T-helper 2 cell treated with Interferon-gamma antibody and Interleukin-4, amounts not matched to agents 5 μg/mL and 100 μg/mL, for 36 hours (primary cell): ENCODE results near the gene SMARCA2.

ENCODE experiments used
- DNase-seq: peaks from one replicate; pipeline ENCODE4 v3.0.0; 2021; ENCODE audit warnings: low spot score
- H3K27ac Mint-ChIP-seq: one replicate; pipeline ENCODE4 v1.8.0; 2021; ENCODE audit warnings: mild to moderate bottlenecking, mixed read lengths
- H3K27me3 Mint-ChIP-seq: one replicate; pipeline ENCODE4 v1.8.0; 2021; ENCODE audit warnings: low read depth, mixed read lengths
- H3K36me3 Mint-ChIP-seq: one replicate; pipeline ENCODE4 v1.8.0; 2021; ENCODE audit warnings: low read depth, mixed read lengths
- H3K4me1 Mint-ChIP-seq: one replicate; pipeline ENCODE4 v1.8.0; 2021; ENCODE audit warnings: low read depth, mixed read lengths
- H3K4me3 Mint-ChIP-seq: one replicate; pipeline ENCODE4 v1.8.0; 2022; ENCODE audit warnings: mild to moderate bottlenecking, moderate library complexity, mixed read lengths
- H3K9me3 Mint-ChIP-seq: one replicate; pipeline ENCODE4 v1.8.0; 2021; ENCODE audit warnings: mixed read lengths

Gene SMARCA2

DNA sequence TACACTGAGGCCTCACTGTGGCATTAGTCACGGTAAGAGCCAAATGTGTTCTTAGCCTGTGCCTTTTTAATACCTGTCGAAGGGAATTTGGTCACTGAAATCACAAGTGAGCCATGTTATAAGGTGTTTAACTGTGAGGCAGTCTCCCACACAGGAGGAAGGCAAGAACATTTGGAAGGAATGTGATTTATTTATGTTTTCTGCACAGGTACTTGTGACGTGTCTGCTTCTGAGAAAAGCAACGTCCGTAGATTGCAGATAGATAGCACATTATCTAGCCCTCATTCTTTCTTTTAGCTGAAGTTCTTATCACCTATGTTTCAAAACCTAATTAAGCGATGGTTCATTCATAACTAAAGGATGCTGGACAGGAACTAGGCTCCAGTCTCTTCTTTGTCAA lies 19.0 kb upstream of the SMARCA2 start:
- H3K9me3 Mint-ChIP-seq, result no peaks in the 10 kb centered on the region

GRCh38 chr9:1997646-1998045 lies 17.5 kb upstream of the SMARCA2 start:
- H3K4me1 Mint-ChIP-seq, result no peaks in the 10 kb centered on the region
- no peaks in the 10 kb centered on the region for H3K9me3 Mint-ChIP-seq
- DNase-seq, result no peak
- H3K4me3 Mint-ChIP-seq, result no peak overlapping the region
- H3K36me3 Mint-ChIP-seq, result no peaks in the 10 kb centered on the region
- no peak overlapping the region for H3K27ac Mint-ChIP-seq
- peaks cover 31% of the 10 kb centered on the region for H3K27me3 Mint-ChIP-seq

More for the DNA sequence above, 19.0 kb upstream of the SMARCA2 start:
- Mint-ChIP-seq H3K27ac (no peak overlapping the region), H3K36me3 (no peaks in the 10 kb centered on the region), H3K27me3 (peaks cover 28% of the 10 kb centered on the region), H3K4me3 (no peak overlapping the region), H3K4me1 (no peaks in the 10 kb centered on the region)
- DNase-seq, result no peak

DNA sequence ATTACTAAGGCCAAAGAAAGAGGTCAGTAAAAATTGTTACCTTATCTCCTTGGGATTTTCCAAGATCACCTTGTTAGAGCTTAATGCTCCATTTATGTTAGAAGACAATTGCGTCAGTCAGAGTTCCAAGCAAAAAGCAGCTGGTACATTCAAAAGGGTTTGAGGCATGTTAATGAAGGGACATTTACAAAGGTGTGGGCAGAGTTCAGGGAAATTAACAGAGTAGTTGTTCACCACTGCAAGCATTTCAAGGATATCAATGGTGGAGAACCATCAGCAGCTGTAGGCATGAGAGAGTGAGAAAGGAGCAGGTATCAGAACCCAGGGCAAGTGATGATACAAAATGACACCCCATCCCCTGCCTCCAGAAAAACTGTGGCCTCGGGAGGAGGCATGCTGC lies 17.0 kb upstream of the SMARCA2 start:
- Mint-ChIP-seq H3K9me3 (no peaks in the 10 kb centered on the region), H3K27ac (no peak overlapping the region), H3K4me1 (no peaks in the 10 kb centered on the region), H3K36me3 (no peaks in the 10 kb centered on the region), H3K4me3 (no peak overlapping the region), H3K27me3 (peaks cover 28% of the 10 kb centered on the region)
- no peak for DNase-seq

- Mint-ChIP-seq H3K27ac (no peak overlapping the region), H3K4me1 (peaks cover 7% of the 10 kb centered on the region), H3K9me3 (no peaks in the 10 kb centered on the region), H3K4me3 (no peak overlapping the region), H3K27me3 (peaks cover 37% of the 10 kb centered on the region), H3K36me3 (no peaks in the 10 kb centered on the region)
- DNase-seq, result no peak
Measured at GRCh38 chr9:2000314-2000713, 14.8 kb upstream of the SMARCA2 start.

GRCh38 chr9:2008372-2008771 lies 6.8 kb upstream of the SMARCA2 start:
- Mint-ChIP-seq H3K27ac (no peak overlapping the region), H3K4me3 (no peak overlapping the region), H3K9me3 (no peaks in the 10 kb centered on the region), H3K4me1 (peaks cover 24% of the 10 kb centered on the region), H3K27me3 (peaks cover 39% of the 10 kb centered on the region), H3K36me3 (no peaks in the 10 kb centered on the region)
- DNase-seq, result no peak

DNA sequence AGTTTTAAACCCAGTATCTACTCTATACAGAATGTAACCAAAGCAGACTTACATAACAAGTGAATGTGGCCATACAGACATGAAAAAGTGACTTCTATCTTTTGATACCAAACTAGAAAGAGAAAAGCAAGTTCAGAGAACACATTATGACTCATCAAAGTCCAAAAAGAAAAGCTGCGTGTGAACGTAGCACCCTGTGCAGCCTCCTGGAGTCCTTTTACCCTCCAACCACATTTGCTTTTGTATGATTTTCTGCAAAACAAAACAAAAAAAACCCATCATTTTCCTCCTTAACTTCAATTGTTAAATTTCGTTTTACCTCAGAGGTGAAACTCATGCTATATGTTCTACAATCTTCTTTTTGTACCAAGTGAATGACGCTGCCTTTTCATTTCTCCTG lies 2.8 kb upstream of the SMARCA2 start:
- Mint-ChIP-seq H3K36me3 (peaks cover 2% of the 10 kb centered on the region), H3K4me1 (peaks cover 28% of the 10 kb centered on the region), H3K9me3 (no peaks in the 10 kb centered on the region), H3K4me3 (peak overlapping the region; percentile 14), H3K27ac (no peak overlapping the region), H3K27me3 (peaks cover 16% of the 10 kb centered on the region)
- no peak for DNase-seq

DNA sequence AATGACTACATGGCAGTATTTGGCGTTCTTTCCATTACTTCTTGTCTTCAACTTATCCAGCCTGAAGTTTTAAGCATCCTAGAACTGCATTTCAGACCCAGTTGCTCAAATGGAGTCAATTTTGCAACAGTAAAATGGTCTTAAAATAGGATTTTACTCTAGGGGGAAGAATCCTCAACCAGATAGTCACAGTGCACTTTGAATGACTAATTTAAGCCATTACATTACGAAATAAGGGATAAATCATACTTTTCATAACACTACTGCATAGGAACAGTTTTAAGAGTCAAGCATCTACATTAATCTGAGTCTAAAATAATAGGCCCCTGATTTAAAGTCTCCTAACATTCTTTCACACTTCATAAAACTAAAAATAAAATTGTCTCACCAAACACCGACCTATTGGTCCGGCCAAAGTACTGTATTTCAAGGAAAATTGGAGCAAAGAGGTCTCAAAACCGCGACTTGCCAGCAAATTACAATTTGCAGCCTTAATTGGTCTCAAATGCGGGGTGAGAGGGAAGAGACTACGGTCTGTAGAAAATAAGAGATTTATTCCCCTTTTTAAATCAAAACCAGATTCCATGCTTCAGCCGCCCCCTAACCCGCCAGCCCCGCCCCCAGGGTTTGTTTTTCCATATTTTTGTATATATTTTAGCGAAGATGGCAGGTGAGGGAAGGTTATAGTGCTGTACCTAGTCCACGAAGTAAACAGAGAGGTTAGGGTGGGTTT lies 1.2 kb upstream of the SMARCA2 start:
- Mint-ChIP-seq H3K9me3 (no peaks in the 10 kb centered on the region), H3K4me3 (peak overlapping the region; percentile 98), H3K27ac (no peak overlapping the region), H3K4me1 (peaks cover 36% of the 10 kb centered on the region), H3K27me3 (peaks cover 15% of the 10 kb centered on the region), H3K36me3 (peaks cover 9% of the 10 kb centered on the region)
- no peak for DNase-seq

DNA sequence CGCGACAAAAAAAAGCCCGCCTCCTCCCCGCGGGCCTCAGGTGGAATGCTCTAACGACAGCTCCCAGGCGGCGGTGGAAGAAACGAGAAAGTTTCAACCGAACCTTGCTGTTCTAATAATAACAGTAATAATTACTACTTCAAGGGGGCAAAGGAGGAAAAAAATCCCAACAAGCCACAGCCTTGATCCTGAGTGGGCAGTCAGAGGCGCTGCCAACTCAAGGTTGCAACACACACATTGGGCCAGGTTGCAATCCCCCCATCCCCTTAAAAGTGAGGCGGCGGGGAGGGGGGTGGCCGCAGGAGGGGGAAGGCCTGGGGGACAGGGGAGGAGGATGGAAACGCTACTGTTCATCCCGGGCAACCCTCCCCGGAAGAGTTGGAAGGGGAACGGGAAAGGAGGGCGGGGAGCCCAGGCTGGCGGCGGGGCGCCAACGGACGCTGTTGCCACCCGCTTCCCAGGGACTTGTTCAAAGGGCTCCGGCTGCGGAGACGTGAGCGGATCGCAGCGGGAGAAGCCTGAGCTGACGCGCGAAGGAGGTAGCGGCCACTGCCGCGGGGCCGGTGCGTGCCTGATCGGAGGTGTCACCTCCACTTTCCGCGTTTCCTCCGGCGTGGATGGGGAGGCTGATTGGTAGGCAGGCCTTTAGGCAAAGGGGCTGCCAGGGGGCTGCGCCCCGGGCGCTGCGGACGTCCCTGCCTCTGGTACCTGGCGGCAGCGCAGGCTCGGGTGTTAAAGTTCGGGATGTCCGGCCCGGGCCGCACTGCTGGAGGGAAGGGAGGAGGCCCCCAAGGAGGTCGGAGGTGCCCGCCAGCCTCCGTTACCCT lies 647 bp downstream of the SMARCA2 start:
- Mint-ChIP-seq H3K27ac (peak overlapping the region; percentile 99), H3K27me3 (peaks cover 10% of the 10 kb centered on the region), H3K4me1 (peaks cover 52% of the 10 kb centered on the region), H3K9me3 (no peaks in the 10 kb centered on the region), H3K36me3 (peaks cover 9% of the 10 kb centered on the region), H3K4me3 (peak overlapping the region; percentile 98)
- DNase-seq, result peak; percentile 43

- Mint-ChIP-seq H3K9me3 (no peaks in the 10 kb centered on the region), H3K36me3 (peaks cover 15% of the 10 kb centered on the region), H3K27ac (peak overlapping the region; percentile 100), H3K4me1 (peaks cover 56% of the 10 kb centered on the region), H3K27me3 (peaks cover 2% of the 10 kb centered on the region), H3K4me3 (peak overlapping the region; percentile 98)
- peak; percentile 62 for DNase-seq
Measured at GRCh38 chr9:2016408-2017330, 1.5 kb downstream of the SMARCA2 start.

DNA sequence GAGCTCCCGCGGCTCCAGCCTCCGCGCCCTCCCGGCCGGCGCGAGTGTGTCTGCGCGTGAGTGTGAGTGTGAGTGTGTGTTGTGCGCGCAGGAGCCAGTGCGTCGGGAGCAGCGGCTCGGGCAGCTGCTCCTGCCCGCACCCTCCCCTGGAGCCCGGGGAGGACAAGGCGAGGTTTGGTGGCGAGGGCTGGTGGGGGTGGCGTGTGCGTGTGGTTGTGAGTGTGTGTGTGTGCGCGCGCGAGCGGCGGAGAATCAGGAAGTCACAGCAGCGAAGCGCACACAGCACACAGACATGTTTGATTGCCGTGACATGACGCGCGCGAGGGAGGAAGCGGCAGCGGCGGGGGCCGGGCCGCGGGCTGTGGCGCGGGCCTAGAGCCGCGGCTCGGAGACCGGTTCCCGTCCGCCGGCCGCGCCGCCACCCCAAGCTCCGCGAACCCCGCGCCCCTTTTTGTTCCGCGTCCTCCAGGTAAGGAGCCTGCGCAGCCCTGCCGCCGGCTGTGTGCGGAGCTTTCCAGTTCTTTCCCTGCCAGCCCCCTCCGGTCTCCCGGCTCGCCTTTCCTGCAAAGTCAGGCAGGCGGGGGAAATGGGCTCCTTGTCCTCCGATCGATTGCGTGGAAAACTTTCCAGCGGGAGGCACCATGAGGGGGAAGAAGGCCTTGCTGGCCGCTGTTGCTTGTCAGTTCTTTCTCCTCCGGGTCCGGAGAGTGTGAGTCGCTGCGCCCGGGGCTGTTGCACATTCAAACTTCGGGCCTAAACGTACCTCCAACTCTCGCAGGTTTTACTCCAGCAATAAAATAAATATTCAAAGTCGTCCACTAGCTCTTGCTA lies 2.4 kb downstream of the SMARCA2 start:
- H3K4me3 Mint-ChIP-seq, result peak overlapping the region; percentile 98
- DNase-seq, result peak; percentile 75
- peaks cover 17% of the 10 kb centered on the region for H3K36me3 Mint-ChIP-seq
- H3K27me3 Mint-ChIP-seq, result no peaks in the 10 kb centered on the region
- no peaks in the 10 kb centered on the region for H3K9me3 Mint-ChIP-seq
- H3K27ac Mint-ChIP-seq, result peak overlapping the region; percentile 100
- H3K4me1 Mint-ChIP-seq, result peaks cover 59% of the 10 kb centered on the region

DNA sequence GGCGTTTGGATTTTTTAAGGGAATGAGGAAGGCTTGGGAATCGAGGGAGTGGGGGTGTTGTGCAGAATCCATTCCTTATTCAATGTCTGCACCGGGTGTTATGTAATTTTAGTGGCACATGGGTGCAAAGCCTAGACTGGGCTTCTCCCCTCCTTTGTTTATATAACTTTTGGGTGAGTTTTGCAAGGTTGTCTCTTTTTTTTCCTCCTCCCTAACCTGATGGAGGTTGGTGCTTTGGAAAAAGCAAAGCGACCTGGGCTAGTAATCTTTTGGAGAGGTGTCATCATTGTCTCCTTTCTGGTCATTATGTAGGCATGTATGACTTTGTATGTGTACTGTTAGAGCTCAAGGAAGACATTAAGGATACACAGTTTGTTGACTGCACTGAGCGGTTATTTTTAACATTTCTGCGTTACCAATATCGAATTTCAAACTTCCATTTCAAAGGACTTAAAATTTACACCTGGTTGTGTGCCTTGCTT lies 3.1 kb downstream of the SMARCA2 start:
- H3K9me3 Mint-ChIP-seq, result no peaks in the 10 kb centered on the region
- H3K4me3 Mint-ChIP-seq, result peak overlapping the region; percentile 98
- no peaks in the 10 kb centered on the region for H3K27me3 Mint-ChIP-seq
- DNase-seq, result no peak
- peaks cover 60% of the 10 kb centered on the region for H3K4me1 Mint-ChIP-seq
- peak overlapping the region; percentile 100 for H3K27ac Mint-ChIP-seq
- peaks cover 17% of the 10 kb centered on the region for H3K36me3 Mint-ChIP-seq

DNA sequence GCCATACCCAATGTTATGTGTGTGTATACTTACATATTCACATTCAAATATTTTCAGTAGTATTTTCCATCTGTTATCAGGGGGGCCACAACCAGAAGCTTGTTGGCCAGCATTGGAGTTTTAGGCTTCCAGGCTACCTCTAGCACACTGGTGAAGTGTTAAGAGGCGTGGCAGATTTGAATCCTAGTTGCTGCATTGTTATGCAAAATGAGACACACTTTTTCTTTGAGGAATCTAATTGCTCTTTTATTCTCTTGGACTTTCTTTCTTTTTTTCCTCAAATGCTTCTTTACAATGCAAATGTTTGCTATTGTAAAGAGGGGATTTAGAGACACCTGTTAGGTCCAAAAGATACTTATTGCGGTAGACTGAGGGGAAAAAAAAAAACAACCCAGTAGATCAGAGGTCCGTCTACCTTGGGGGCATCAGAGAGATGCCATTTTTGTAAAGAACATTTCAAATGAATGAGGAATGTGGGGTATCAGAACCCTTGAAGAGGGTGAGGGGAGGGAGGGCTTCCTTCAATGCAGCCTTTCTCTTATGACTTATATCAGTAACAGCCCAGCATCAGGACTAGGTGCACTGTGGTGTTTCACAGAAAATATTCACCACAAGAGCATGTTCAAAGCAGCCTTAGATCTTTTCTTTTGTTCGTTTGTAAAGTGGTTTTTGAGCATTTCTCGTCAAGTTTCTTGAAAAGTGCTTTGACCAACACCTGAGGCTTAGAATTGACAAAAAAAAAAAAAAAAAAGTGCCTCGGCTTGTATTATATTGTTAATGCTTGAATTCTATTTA lies 3.8 kb downstream of the SMARCA2 start:
- Mint-ChIP-seq H3K27ac (peak overlapping the region; percentile 100), H3K27me3 (no peaks in the 10 kb centered on the region), H3K9me3 (no peaks in the 10 kb centered on the region), H3K36me3 (peaks cover 21% of the 10 kb centered on the region), H3K4me3 (peak overlapping the region; percentile 98), H3K4me1 (peaks cover 60% of the 10 kb centered on the region)
- no peak for DNase-seq
